Stimulated activated CD4-positive, alpha-beta T cell treated with anti-CD3 and anti-CD28 coated beads, Interleukin-1b, Interleukin-23, amount 100 ng/mL, for 24 hours (primary cell): ENCODE data around the gene HMGXB3.
"Not testable (repeated sequence)": the region's sequence is repeated elsewhere in the genome, so short reads cannot be mapped to it uniquely, and the experiment has no call there.

Experiments used
- DNase-seq, 4 experiments: peaks; one replicate each; pipeline ENCODE4 v3.0.0-alpha.2; 2020; ENCODE audit warnings: low read depth in 4 of 4, low spot score in 1 of 4

HMGXB3 gene

GRCh38 chr5:150021491-150022157 is 21.1 kb downstream of the HMGXB3 start:
- DNase-seq, result no peak

- no peak for DNase-seq
These were observed 21.6 kb downstream of the HMGXB3 start for GRCh38 chr5:150022158-150022531.

GRCh38 chr5:150022681-150023080 is 22.1 kb downstream of the HMGXB3 start:
- no peak for DNase-seq

DNA sequence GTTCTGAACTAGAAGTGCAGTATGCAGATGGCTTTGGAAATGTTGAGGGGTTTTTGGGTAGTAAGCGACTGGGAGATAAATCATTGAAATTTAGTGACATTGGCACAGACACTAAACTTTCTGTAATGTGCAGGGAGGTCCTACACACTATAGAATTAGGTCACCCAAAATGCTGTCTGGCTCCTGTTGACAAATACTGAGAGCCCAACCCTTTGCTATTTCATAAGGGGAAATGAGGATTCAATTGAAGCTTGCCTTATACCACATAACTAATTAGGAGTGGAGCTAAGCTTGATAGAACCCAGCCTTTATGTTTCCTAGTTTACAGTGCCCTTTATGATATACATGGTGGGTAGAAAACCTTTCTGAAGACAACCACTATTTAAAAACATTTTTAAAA is 22.6 kb downstream of the HMGXB3 start:
- no peak for DNase-seq

DNA sequence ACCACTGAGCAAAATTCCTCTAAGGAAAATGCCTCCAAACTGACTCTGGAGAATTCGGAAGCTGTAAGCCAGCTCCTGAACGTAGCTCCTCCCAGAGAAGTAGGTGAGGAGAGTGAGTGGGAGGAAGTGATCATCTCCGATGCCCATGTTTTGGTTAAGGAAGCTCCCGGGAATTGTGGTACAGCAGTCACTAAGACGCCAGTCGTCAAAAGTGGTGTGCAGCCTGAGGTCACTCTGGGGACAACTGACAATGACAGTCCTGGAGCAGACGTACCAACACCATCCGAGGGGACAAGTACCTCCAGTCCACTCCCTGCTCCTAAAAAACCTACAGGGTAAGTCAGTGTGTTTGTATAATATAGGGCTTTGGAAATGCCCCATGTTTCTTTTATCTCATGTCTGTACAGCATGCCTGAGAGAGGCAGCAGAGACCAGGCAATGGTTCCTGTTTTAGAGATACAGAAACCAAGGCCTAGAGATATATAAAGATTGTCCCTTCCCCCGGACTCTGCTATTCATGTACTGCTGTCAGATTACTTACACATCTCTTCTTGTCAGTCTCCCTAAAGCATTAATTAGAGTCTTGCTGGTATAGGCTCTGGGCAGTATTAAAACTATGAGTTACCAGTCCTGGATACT is 23.9 kb downstream of the HMGXB3 start:
- no peak for DNase-seq

DNA sequence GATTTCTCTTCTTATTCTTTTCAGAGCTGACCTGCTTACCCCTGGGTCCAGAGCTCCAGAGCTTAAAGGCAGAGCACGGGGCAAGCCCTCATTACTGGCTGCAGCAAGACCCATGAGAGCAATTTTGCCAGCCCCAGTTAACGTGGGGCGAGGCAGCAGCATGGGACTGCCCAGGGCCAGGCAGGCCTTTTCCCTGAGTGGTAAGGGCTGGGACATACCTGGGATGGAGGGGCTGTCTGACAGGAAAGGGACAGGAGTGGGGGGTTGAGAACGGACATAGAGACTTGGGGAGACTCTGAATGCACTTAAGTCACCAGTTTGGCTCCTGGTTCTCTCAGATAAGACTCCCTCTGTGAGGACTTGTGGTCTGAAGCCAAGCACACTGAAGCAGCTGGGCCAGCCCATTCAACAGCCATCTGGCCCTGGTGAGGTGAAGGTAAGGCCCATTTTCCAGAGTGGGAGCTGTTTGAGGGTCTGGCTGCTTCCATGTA is 26.2 kb downstream of the HMGXB3 start:
- no peak for DNase-seq

DNA sequence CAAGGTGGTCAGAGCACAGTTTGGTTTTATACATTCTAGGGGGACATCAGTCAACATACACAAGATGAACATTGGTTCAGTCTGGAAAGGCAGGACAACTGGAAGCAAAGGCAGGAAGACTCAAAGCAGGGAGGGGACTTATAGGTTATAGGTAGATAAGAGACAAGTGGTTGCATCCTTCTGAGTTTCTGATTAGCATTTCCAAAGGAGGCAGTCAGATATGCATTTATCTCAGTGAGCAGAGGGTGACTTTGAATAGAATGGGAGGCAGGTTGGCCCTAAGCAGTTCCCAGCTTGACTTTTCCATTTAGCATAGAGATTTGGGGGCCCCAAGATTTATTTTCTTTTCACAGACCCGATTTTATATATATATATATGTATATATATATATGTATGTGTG is 27.5 kb downstream of the HMGXB3 start:
- DNase-seq, result not testable (repeated sequence)

DNA sequence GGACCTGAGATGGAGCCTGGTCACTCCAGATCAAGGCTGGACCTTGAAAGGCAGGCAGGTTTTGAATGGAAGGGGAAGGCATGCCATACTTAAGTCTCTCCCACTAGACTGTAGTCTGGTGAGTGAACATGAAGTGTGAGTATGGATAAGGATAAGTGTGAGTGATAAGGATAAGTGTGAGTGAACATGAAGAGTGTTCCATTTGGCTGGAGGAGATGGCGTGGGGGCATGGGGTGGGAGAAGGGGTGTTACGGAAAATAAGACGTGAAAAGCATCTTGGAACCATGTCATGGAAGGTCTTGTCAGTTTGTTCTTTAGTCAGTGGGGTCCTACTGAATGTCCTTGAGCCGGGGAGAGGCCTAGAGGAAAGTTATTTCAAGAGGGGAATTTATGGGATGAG is 32.8 kb downstream of the HMGXB3 start:
- DNase-seq, result no peak

GRCh38 chr5:150034662-150035061 is 34.1 kb downstream of the HMGXB3 start:
- no peak for DNase-seq

GRCh38 chr5:150035139-150035895 is 34.8 kb downstream of the HMGXB3 start:
- no peak for DNase-seq

GRCh38 chr5:150036513-150036912 is 36.0 kb downstream of the HMGXB3 start:
- DNase-seq, result no peak

- DNase-seq, result no peak
These were observed 38.0 kb downstream of the HMGXB3 start for GRCh38 chr5:150038547-150038946.

DNA sequence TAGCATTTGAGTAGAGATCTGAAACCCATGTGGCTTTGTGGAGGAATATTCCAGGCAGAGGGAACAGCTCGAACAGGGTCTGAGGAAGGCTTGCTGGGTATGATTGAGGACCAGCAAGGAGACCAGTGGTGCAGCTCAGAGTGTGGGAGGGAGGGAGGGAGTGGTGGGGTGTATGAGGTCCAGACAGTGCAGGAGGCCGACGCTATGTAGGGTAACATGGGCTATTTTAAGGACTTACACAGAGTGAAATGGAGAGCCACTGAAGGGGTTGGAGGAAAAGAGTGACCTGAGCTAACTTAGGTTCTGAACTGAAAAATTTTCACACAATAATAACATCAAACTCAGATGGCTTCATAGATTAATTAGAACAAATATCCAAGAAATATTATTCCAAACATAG is 41.9 kb downstream of the HMGXB3 start:
- no peak for DNase-seq

DNA sequence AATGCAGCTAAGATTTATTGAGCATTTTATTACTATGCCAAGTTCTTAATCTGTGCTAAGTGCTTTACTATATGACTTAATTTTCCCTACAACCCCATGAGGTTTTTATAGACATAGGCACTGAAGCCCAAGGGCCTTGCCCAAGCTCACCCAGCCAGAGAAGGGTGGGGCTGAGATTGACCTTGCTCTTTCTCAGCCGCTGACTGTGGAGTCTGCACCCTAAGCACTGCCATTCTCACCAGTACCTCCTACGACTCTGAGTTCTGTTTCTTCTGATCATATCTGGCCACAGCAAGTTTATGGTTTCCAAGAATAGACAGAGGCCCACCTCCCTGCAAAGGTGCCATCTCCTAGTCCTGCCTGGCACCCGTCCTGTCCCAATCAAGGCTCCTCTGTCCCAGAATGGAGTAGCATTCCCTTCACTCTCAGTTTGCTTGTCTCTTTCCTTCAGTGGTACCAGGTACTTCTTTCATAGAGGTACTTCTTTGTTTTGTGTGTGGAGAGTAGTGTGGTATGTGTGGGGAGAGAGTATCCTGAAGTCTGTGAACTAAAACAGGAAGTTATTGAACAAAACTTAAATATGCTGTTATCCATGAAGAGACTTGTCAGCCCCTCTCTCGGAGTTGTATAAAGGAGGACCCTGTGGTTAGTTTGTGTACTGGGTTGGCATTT is 43.3 kb downstream of the HMGXB3 start:
- DNase-seq, result no peak

- no peak for DNase-seq
These were observed 43.8 kb downstream of the HMGXB3 start for GRCh38 chr5:150044329-150044681.

GRCh38 chr5:150044712-150045111 is 44.2 kb downstream of the HMGXB3 start:
- DNase-seq, result no peak

DNA sequence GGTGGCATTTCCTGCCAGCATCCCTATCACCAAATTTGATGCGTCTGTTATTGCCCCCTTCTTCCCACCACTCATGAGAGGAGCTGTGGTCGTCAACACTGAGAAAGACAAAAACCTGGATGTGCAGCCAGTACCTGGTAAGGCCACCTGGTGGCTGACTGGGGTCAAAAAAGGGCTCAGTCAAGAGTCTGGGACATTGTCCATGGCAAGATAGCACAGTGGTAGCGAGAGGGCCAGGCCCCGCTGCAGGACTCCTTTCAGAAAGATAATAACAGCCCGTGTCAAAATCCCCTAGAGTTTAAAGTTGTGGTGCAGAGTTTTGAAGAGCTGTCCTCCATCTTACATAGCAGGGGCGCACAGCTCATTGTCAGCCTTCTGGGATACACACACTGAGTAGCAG is 45.0 kb downstream of the HMGXB3 start:
- no peak for DNase-seq

DNA sequence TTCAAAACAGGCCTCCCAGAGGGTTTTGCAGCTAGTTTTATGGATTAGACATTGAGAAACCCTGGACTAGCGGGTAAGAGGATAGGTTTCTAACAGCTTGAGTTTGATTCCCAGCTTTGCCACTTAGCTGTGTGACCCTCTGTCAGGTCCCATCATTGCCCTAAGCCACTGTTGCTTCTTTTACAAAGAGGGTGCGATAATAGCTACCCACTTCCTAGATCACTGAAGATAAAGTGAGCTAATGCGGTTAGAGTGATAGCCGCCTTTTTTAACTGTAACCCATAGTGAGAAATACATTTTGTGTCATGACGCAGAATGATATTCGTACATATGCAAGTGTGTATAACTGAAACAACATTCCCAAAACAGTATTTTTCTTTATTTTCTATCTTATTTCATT is 45.5 kb downstream of the HMGXB3 start:
- DNase-seq, result no peak

- not testable (repeated sequence) for DNase-seq
These were observed 49.8 kb downstream of the HMGXB3 start for GRCh38 chr5:150050172-150050811.

- DNase-seq, result no peak
These were observed 51.2 kb downstream of the HMGXB3 start for GRCh38 chr5:150051657-150052195.
